Testis (tissue), 3 donors: ENCODE data around the gene RABGAP1L. TPM values are rescaled to one million over a fixed set of nuclear protein-coding genes. Genes with fewer than 3 reads are reported as not detected.
"Not testable (repeated sequence)": the region's sequence is repeated elsewhere in the genome, so short reads cannot be mapped to it uniquely, and the experiment has no call there.

ENCODE experiments used
- DNase-seq: peaks from one replicate; pipeline ENCODE4 v3.0.0-alpha.2; 2019
- H3K27ac ChIP-seq, 2 donors: fragments of 200-600 bp; sonication (generic); one replicate each; pipeline ENCODE4 v1.5.1; 2019
- H3K27me3 ChIP-seq: fragments of 200-600 bp; sonication (generic); one replicate; pipeline ENCODE4 v1.5.1; 2019
- H3K36me3 ChIP-seq: fragments of 200-600 bp; sonication (generic); one replicate; pipeline ENCODE4 v1.5.1; 2017; ENCODE audit warnings: low read depth; ENCODE audit errors: missing control alignments
- H3K4me1 ChIP-seq: fragments of 200-600 bp; sonication (generic); one replicate; pipeline ENCODE4 v1.5.1; 2019
- H3K4me3 ChIP-seq, 2 donors: fragments of 200-600 bp; sonication (generic); one replicate each; pipeline ENCODE4 v1.5.1; 2017 to 2019
- H3K9me3 ChIP-seq: fragments of 200-600 bp; sonication (generic); one replicate; pipeline ENCODE4 v1.5.1; 2017
- POLR2A ChIP-seq: fragments of 450-650 bp; IDR thresholded peaks from one replicate; pipeline ENCODE4 v1.6.1; 2017; ENCODE audit warnings: antibody characterized with exemption, mild to moderate bottlenecking, moderate library complexity
- WGBS, 2 donors: methylation state at CpG; one replicate each; pipeline ENCODE4 v1.1.5; 2018; 5-methylcytosine and 5-hydroxymethylcytosine counted together
- intact Hi-C: fragments of 100-400 bp; cut with DNase I; formaldehyde crosslinking; loops from one replicate; pipeline ENCODE4 v1.15.1; 2023; ENCODE audit warnings: low total_unique reads
- polyA plus RNA-seq: library from polyadenylated mRNA; stranded (reverse); fragments of 350-450 nt; fragmentation: Illumina TruSeq; extraction: RNeasy Lipid Tissue Mini Kit (QIAGEN cat#74804); gene quantifications from one replicate; pipeline ENCODE4 v1.2.3, GENCODE V29; 2014; ENCODE audit warnings: low read depth, low replicate concordance; ENCODE audit not compliant: insufficient read depth
- total RNA-seq, 2 donors: library from RNA; depleted of rRNA; stranded (reverse); fragments of >200 nt; gene quantifications; one replicate each; pipeline ENCODE4 v1.2.3, GENCODE V29; 2016
- TF ChIP-seq, protein P1 (sequence below), 3 experiments: fragments of 450-650 bp in 2 of 3; fragments of 200-600 bp in 1 of 3; sonication (generic) in 1 of 3; IDR thresholded peaks; one replicate each; pipeline ENCODE4 v1.5.1; 2016 to 2019; ENCODE audit warnings: antibody characterized with exemption in 3 of 3, mild to moderate bottlenecking in 2 of 3, moderate library complexity in 1 of 3

RABGAP1L gene
- total and polyA plus RNA-seq, 3 donors from 2014 or later, result 40.5 to 53.1 (median 49.5) TPM

- Histone ChIP-seq H3K27me3 (no peaks in the 10 kb centered on the region), H3K9me3 (no peaks in the 10 kb centered on the region), H3K4me3 (no peak overlapping the region), H3K4me1 (no peaks in the 10 kb centered on the region), H3K36me3 (no peaks in the 10 kb centered on the region), H3K27ac (no peak overlapping the region)
- intact Hi-C loops, result no loop called here
- DNase-seq, result no peak
- TF ChIP-seq, protein P1, sequence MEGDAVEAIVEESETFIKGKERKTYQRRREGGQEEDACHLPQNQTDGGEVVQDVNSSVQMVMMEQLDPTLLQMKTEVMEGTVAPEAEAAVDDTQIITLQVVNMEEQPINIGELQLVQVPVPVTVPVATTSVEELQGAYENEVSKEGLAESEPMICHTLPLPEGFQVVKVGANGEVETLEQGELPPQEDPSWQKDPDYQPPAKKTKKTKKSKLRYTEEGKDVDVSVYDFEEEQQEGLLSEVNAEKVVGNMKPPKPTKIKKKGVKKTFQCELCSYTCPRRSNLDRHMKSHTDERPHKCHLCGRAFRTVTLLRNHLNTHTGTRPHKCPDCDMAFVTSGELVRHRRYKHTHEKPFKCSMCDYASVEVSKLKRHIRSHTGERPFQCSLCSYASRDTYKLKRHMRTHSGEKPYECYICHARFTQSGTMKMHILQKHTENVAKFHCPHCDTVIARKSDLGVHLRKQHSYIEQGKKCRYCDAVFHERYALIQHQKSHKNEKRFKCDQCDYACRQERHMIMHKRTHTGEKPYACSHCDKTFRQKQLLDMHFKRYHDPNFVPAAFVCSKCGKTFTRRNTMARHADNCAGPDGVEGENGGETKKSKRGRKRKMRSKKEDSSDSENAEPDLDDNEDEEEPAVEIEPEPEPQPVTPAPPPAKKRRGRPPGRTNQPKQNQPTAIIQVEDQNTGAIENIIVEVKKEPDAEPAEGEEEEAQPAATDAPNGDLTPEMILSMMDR (IDR thresholded peaks at IDR 0.05), result no peak
Observed at GRCh38 chr1:174309490-174309889, 150.2 kb downstream of the RABGAP1L start.

- H3K4me1 ChIP-seq, result no peaks in the 10 kb centered on the region
- TF ChIP-seq POLR2A, result no peak
- TF ChIP-seq, protein P1 (IDR thresholded peaks at IDR 0.05), result no peak
- 90 to 97% methylated on average over 4 of the region's 4 CpGs for WGBS, 2 donors
- DNase-seq, result no peak
- no peaks in the 10 kb centered on the region for H3K9me3 ChIP-seq
- no peak overlapping the region for H3K27ac ChIP-seq
- no peaks in the 10 kb centered on the region for H3K36me3 ChIP-seq
- intact Hi-C loops, result no loop called here
- no peaks in the 10 kb centered on the region for H3K27me3 ChIP-seq
- H3K4me3 ChIP-seq, result no peak overlapping the region
Observed at GRCh38 chr1:174314433-174314832, 155.1 kb downstream of the RABGAP1L start.

DNA sequence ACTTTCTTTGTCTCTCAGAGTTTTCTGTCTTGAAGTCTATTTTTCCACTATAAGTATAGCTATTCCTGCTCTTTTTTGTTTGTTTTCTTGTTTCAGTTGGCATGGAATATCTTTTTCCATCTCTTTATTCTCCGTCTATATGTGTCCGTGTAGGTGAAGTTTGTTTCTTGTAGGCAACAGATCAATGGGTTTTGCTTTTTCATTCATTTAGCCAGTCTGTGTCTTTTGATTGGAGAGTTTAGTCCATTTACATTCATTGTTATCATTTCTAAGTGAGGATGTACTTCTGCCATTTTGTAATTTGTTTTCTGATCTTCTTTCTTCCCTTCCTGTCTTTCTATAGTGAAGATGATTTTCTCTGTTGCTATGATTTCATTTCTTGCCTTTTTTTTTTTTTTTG is 155.9 kb downstream of the RABGAP1L start:
- DNase-seq, result no peak
- H3K27me3 ChIP-seq, result no peaks in the 10 kb centered on the region

DNA sequence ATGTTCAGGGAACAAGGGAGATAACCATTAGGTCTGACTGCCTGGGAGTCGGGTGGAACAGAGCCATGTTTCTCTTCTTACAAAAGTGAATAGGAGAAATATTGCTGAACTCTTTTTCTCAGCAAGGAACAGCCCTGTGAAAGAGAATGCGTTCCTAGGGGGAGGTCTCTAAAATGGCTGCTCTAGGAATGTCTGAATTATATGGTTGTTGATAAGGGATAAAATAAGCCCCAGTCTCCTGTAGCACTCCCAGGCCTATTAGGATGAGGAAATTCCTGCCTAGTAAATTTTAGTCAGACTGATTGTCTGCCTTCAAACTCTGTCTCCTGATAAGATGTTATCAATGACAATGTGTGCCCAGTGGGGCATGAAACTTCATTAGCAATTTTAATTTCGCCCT is 161.6 kb downstream of the RABGAP1L start:
- H3K4me3 ChIP-seq, H3K27ac ChIP-seq, H3K9me3 ChIP-seq, H3K4me1 ChIP-seq, intact Hi-C loops, DNase-seq, H3K36me3 ChIP-seq, H3K27me3 ChIP-seq: not testable (repeated sequence)
- WGBS, 2 donors, result 92 to 93% methylated on average over 3 of the region's 3 CpGs

More for the DNA sequence above, 155.9 kb downstream of the RABGAP1L start:
- H3K4me3 ChIP-seq, result no peak overlapping the region
- no peak overlapping the region for H3K27ac ChIP-seq
- no peaks in the 10 kb centered on the region for H3K9me3 ChIP-seq
- no peaks in the 10 kb centered on the region for H3K36me3 ChIP-seq
- H3K4me1 ChIP-seq, result no peaks in the 10 kb centered on the region
- 98% methylated on average over 2 of the region's 2 CpGs for WGBS, 2 donors
- no peak for TF ChIP-seq POLR2A
- TF ChIP-seq, protein P1 (IDR thresholded peaks at IDR 0.05), result no peak
- intact Hi-C loops, result no loop called here

GRCh38 chr1:174322202-174322862 is 163.0 kb downstream of the RABGAP1L start:
- H3K9me3 ChIP-seq, result no peaks in the 10 kb centered on the region
- intact Hi-C loops, result no loop called here
- no peaks in the 10 kb centered on the region for H3K4me1 ChIP-seq
- H3K27me3 ChIP-seq, result no peaks in the 10 kb centered on the region
- H3K27ac ChIP-seq, result no peak overlapping the region
- H3K36me3 ChIP-seq, result no peaks in the 10 kb centered on the region
- 97 to 100% methylated on average over 1 of the region's 1 CpG for WGBS, 2 donors
- TF ChIP-seq, protein P1 (IDR thresholded peaks at IDR 0.05), result no peak
- TF ChIP-seq POLR2A, result no peak
- no peak for DNase-seq
- no peak overlapping the region for H3K4me3 ChIP-seq
